Ammon's horn (tissue), 1 donor: Measurements from ENCODE around the gene GRHL3.

ENCODE experiments used
- DNase-seq: peaks from one replicate; pipeline ENCODE4 v3.0.0-alpha.2; 2016; ENCODE audit warnings: low spot score

GRHL3 gene

GRCh38 chr1:24403806-24404205 is 84.6 kb downstream of the GRHL3 start:
- DNase-seq = peak; percentile 41
